T-helper 2 cell treated with Interferon-gamma antibody and Interleukin-4, amounts not matched to agents 5 μg/mL and 100 μg/mL, for 36 hours (primary cell): ENCODE results near the gene DUSP3.

Source experiments
- DNase-seq: peaks from one replicate; pipeline ENCODE4 v3.0.0; 2021; ENCODE audit warnings: low spot score
- H3K27ac Mint-ChIP-seq: one replicate; pipeline ENCODE4 v1.8.0; 2021; ENCODE audit warnings: mild to moderate bottlenecking, mixed read lengths
- H3K27me3 Mint-ChIP-seq: one replicate; pipeline ENCODE4 v1.8.0; 2021; ENCODE audit warnings: low read depth, mixed read lengths
- H3K36me3 Mint-ChIP-seq: one replicate; pipeline ENCODE4 v1.8.0; 2021; ENCODE audit warnings: low read depth, mixed read lengths
- H3K4me1 Mint-ChIP-seq: one replicate; pipeline ENCODE4 v1.8.0; 2021; ENCODE audit warnings: low read depth, mixed read lengths
- H3K4me3 Mint-ChIP-seq: one replicate; pipeline ENCODE4 v1.8.0; 2022; ENCODE audit warnings: mild to moderate bottlenecking, moderate library complexity, mixed read lengths
- H3K9me3 Mint-ChIP-seq: one replicate; pipeline ENCODE4 v1.8.0; 2021; ENCODE audit warnings: mixed read lengths

DUSP3 gene

DNA sequence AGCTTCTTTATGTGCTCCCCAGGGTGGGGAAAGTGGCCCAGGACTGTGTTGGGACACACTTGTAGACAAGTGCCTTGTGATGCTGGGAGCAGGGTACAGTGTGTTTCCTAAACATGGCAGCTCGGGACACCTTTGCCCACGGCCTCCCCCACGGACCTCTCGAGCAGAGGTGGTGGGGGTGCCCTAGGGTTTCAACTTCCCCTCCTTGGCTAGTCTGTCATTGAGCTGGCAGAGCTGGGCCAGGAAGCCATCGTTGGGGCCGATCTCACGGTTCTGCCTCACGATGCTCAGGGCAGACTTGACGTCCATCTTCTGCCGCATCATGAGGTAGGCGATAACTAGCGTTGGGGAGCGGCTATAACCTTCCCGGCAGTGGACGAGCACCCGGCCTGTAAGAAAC is 9.4 kb downstream of the DUSP3 start:
- Mint-ChIP-seq H3K9me3 (no peaks in the 10 kb centered on the region), H3K27me3 (no peaks in the 10 kb centered on the region), H3K36me3 (no peaks in the 10 kb centered on the region), H3K4me3 (no peak overlapping the region), H3K4me1 (no peaks in the 10 kb centered on the region), H3K27ac (no peak overlapping the region)
- no peak for DNase-seq

DNA sequence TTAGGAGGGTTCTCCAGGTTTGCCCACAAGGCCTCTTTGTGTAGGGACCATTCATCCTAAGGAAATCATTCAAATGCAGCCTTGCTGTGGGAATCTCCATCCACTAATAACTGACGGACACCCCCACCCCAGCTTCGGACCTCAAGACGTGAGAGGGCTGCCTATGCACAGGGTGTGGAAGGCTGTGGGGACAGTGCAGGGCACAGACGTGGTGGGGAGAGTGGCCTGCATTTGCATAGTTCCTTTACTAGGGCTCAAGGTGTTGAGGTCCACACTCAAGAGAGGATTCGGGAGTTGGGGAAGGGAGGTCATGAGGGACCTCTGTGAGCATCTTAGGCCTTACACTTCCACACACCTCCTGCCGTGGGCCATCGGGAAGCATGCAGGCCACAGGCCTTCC is 9.8 kb downstream of the DUSP3 start:
- DNase-seq = no peak
- Mint-ChIP-seq H3K9me3 (no peaks in the 10 kb centered on the region), H3K4me1 (no peaks in the 10 kb centered on the region), H3K36me3 (no peaks in the 10 kb centered on the region), H3K27ac (no peak overlapping the region), H3K4me3 (no peak overlapping the region), H3K27me3 (no peaks in the 10 kb centered on the region)

DNA sequence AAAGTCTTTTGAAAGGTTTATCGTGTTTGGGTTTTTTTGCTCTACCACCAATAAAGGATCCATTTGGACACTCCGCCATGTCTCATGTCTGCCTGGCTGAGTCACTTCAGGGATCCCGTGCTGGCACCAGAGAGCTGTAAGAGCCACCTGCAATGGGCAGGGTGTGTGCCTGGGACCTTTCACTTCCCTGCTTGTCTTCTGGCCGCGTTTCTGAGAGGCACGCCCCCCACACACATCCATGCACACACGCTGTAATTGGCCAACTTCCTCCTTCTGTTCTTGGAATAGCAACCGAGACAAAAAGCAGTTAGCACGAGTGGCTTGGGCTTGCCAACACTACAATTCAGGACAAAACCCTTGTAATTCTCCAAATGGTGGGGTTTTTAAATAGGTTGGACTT is 10.4 kb downstream of the DUSP3 start:
- no peaks in the 10 kb centered on the region for H3K36me3 Mint-ChIP-seq
- no peaks in the 10 kb centered on the region for H3K4me1 Mint-ChIP-seq
- H3K9me3 Mint-ChIP-seq = no peaks in the 10 kb centered on the region
- H3K27ac Mint-ChIP-seq = no peak overlapping the region
- H3K27me3 Mint-ChIP-seq = no peaks in the 10 kb centered on the region
- H3K4me3 Mint-ChIP-seq = no peak overlapping the region
- no peak for DNase-seq

DNA sequence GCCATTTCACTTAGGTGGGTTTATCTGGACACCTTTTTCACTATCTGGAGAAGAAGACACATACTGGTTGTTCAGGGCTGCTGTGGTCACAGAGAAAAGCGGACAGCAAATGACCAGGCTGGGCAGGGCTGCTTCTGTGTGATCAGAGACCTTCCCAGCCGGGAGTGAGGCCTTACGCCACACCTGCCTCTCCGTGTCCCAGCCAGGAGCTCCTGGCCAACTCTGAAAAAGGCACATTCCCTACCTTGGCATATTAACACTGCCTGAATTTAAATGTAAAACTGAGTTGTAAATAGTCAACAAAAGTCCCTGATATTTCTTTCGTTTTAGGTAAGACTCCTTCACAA is 11.1 kb downstream of the DUSP3 start:
- Mint-ChIP-seq H3K27me3 (no peaks in the 10 kb centered on the region), H3K9me3 (no peaks in the 10 kb centered on the region), H3K27ac (no peak overlapping the region), H3K4me1 (no peaks in the 10 kb centered on the region), H3K4me3 (no peak overlapping the region), H3K36me3 (no peaks in the 10 kb centered on the region)
- no peak for DNase-seq

DNA sequence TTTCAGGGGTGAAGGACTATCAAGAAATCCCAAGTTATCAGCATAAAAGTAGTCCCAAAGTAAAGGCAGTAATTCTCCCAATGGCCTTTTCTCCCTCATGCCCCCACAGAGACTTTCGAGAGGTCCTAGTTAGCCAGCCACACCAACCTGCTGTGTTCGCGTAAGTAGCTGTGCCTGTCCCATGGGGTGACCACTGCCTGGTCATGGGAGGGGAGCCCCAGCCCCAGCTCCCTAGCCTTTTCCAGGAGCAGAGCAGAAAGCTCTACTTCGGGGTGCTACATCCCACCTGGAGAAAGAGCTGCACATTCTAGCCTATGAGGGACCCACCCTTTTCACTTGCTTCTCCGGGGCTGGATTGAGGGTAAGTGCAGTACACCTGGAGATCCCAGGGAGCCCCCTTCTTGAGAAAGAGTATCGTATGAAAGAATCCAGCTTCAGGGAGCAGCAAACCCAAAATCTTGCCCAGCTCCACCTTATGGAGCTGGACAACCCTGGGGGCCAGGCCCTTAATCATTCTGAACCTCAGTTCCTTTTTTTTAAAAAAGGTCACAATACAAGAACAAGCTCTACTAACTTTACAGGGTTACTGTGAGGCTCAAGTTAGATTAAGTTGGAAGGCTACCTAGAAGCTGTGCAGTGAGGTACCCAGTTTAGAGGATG is 11.6 kb downstream of the DUSP3 start:
- Mint-ChIP-seq H3K27ac (no peak overlapping the region), H3K27me3 (no peaks in the 10 kb centered on the region), H3K9me3 (no peaks in the 10 kb centered on the region), H3K4me3 (no peak overlapping the region), H3K36me3 (no peaks in the 10 kb centered on the region), H3K4me1 (no peaks in the 10 kb centered on the region)
- DNase-seq = no peak

DNA sequence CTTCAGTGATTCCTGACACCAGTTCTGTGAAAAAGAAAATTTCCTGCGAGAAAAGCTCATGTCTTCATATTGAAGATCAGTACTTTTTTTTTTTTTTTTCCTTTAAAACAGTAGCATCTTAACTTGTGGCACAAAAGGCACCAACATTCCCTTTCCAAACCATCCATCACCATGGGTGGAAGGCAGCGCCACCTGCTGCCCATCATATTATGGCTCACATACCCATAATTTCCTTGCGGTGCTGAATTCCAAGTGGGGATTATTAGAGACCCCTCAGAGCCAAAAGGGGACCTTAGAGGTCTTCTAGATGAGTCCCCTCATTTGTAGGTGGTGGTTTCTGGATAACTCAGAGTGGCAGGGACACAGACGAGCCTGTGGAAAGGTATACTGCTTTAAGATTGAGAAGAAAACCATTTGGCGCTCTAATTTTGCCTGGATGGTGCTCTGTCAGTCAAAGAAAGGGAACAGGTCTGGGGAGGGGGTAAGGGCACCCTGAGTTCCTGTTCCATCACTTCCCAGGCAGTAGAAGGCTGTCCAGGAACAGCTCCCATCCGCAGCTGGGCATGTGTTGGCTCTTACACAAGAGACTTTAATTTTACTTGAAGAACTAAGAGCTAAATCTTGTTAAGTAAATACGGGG is 12.2 kb downstream of the DUSP3 start:
- H3K9me3 Mint-ChIP-seq = no peaks in the 10 kb centered on the region
- no peak overlapping the region for H3K4me3 Mint-ChIP-seq
- no peaks in the 10 kb centered on the region for H3K4me1 Mint-ChIP-seq
- no peaks in the 10 kb centered on the region for H3K36me3 Mint-ChIP-seq
- H3K27me3 Mint-ChIP-seq = no peaks in the 10 kb centered on the region
- no peak overlapping the region for H3K27ac Mint-ChIP-seq
- DNase-seq = no peak

DNA sequence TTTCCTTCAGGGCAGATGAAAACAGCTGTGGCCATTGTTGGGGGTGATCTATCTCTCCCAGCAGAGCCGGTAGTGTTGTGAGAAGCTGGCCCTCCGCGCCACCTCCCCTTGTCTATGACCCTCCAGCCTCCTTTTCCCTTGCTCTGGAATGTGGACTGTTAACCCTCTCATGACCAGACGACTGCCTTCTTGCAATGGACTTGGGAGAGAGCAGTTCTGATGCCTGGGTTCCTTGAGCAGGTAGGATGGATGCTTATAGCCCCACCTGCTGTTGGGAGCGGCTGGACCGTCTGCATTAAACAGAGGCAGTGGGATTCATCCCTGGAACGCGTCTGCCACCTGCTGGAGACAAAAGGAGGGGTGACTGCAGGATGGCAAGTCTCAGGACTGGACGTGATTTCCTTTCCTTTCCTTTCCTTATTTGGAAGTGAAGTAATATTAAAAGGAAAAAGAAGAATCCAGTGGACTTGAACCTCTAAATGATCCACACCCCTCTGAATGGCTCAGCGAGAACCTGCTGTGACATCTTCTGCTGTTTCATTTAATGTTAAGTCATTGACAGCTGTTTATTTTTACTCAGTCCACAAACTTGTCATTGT is 18.4 kb downstream of the DUSP3 start:
- peaks cover 3% of the 10 kb centered on the region for H3K4me1 Mint-ChIP-seq
- H3K36me3 Mint-ChIP-seq = no peaks in the 10 kb centered on the region
- no peak overlapping the region for H3K27ac Mint-ChIP-seq
- no peaks in the 10 kb centered on the region for H3K9me3 Mint-ChIP-seq
- DNase-seq = peak; percentile 77
- H3K4me3 Mint-ChIP-seq = no peak overlapping the region
- peaks cover 18% of the 10 kb centered on the region for H3K27me3 Mint-ChIP-seq

DNA sequence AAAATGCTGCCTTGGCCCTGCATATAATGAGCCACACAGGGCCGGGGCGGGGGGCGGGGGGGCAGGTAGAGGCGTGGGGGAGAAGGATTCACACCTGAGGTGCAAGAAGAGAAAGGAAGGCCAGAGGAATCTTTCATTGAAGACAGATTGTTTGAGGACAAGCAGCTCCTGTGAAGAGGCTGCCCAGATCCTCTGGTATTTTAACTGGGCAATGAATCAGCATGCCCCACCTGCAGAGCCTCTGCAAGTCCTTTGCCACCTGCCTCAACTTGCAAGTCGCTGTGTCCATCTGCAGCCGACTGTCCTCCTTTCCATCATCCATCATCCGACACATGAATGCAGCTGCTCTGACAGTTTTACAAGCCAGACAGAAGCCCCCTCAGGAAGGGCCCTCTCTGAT is 18.9 kb downstream of the DUSP3 start:
- H3K9me3 Mint-ChIP-seq = no peaks in the 10 kb centered on the region
- H3K27ac Mint-ChIP-seq = no peak overlapping the region
- no peak overlapping the region for H3K4me3 Mint-ChIP-seq
- no peak for DNase-seq
- H3K27me3 Mint-ChIP-seq = peaks cover 18% of the 10 kb centered on the region
- no peaks in the 10 kb centered on the region for H3K36me3 Mint-ChIP-seq
- H3K4me1 Mint-ChIP-seq = peaks cover 3% of the 10 kb centered on the region

DNA sequence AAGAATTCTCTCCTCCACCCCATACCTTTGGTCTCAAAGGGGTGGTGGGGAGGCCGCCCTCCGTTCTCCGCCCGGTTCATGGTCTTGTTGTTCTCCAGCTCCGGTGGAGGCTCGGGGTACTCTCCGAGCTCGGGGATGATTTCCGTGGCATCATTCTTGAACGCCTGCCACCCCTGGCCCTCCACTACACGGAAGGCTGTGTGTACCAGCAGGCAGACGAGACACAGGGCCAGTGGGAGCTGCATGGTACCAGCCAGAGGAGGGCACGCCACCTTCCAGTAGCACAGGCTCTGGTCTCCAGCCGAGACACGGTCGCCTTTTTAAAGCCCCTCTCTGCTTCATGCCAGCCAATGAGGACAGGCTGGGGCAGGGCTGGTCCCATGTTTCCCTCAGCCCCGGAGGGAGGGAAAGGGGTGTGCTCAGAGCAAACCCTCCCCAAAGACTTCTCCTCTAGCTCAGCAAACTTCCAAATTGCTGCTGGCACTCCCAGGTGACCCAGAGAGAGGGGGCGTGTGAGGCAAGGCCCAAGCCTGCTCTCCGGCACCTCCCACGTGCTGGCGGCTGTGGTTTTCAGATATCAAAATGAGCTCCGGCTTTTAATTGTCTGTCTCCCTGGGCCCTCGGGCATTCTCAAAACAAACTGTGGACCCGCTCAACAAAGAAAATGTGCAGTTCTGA is 20.1 kb downstream of the DUSP3 start, which contains the start of gene SOST:
Gene SOST (minus strand): TSS at position 295 of the 678 bp plus-strand sequence. CDS start 50 bp downstream, at position 245.
- no peak for DNase-seq
- Mint-ChIP-seq H3K4me3 (no peak within 1 kb of the TSS), H3K27ac (no peak within 1 kb of the TSS), H3K4me1 (peaks cover 3% of the 10 kb centered on the region), H3K9me3 (no peaks in the 10 kb centered on the region), H3K27me3 (peaks cover 27% of the 10 kb centered on the region), H3K36me3 (no peaks in the 10 kb centered on the region)

DNA sequence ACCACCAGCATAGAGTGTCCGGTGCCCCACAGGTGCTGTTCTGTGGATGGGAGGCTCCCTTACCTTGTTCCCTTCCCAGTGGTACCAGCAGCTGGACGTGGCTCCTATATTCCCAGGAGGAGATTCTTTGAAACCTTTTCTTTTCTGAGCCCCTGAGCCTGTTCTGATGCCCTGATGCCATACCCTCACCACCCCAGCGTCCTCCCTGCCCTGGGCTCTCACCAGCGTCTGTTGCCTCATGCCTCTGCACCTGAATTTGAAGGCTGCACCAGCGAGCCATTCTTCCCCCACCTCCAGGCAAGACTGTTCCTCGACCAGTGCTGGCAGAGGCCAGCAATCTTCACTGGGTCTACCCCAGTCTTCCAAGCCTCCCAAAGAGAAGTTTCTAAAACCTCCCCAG is 20.7 kb downstream of the DUSP3 start:
- peaks cover 32% of the 10 kb centered on the region for H3K27me3 Mint-ChIP-seq
- no peak overlapping the region for H3K4me3 Mint-ChIP-seq
- H3K27ac Mint-ChIP-seq = no peak overlapping the region
- DNase-seq = no peak
- H3K36me3 Mint-ChIP-seq = no peaks in the 10 kb centered on the region
- H3K4me1 Mint-ChIP-seq = peaks cover 7% of the 10 kb centered on the region
- no peaks in the 10 kb centered on the region for H3K9me3 Mint-ChIP-seq

DNA sequence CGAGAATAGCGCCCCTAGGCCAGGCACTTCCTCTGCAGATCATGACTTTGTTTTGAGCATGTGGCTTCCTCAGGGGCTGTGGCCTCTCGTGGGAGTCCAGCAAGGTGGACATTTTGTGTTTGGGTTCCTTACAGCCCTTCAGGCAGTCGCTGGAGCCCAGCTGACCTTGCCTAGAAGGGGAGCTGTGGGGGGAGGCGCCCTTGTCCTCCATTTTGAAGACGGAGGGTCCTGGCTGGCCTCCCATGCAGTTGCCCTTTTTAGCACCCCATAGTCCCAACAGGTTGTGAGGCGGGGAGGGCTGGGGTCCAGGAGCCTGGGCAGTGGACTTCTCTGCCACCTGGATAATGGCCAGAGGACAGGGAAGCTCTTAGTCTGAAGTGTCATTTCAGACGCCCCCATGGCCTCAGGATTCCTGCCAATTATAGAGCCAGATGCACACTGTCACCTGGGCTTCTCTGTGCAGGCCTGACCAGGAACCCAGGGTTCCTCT is 21.6 kb downstream of the DUSP3 start:
- no peak overlapping the region for H3K27ac Mint-ChIP-seq
- H3K9me3 Mint-ChIP-seq = no peaks in the 10 kb centered on the region
- peaks cover 35% of the 10 kb centered on the region for H3K27me3 Mint-ChIP-seq
- no peak for DNase-seq
- H3K4me1 Mint-ChIP-seq = peaks cover 7% of the 10 kb centered on the region
- no peak overlapping the region for H3K4me3 Mint-ChIP-seq
- no peaks in the 10 kb centered on the region for H3K36me3 Mint-ChIP-seq

DNA sequence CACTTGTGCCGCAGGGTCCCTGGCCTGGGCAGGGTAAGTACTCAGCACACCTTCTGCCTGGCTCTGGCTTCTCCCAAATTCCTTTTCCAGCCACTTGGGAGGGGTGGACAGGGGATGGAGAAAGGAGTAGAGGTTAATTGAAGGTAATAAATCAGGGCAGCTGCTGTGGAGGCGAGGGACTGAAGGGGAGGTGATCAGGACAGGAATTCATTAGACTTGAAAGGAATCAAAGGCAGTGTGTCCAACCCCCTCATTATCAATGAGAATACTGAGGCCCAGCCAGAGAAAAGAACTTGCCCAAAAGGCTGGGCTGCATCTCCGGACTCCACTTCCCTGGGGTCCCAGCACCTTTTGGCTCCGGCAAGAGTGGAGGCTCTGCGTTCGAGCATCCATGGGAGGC is 22.6 kb downstream of the DUSP3 start:
- no peak for DNase-seq
- Mint-ChIP-seq H3K9me3 (no peaks in the 10 kb centered on the region), H3K36me3 (no peaks in the 10 kb centered on the region), H3K27ac (no peak overlapping the region), H3K4me3 (no peak overlapping the region), H3K27me3 (peaks cover 41% of the 10 kb centered on the region), H3K4me1 (peaks cover 7% of the 10 kb centered on the region)

DNA sequence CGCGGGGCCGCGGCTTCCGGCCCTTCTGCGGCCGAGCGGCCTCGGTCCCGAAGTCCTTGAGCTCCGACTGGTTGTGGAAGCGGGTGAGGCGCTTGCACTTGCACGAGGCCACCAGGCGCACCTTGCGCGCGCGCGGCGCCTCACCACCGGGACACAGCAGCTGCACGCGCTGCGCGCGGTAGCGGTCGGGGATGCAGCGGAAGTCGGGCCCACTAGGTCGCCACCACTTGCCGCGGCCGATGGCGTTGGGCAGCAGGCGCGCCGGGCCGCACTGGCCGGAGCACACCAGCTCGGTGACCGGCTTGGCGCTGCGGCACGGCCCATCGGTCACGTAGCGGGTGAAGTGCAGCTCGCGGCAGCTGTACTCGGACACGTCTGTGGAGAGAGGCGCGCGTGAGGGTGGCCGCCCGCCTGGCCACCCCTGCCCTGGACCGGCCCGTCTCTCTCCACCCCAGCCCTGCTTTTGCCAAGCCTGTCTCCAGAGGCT is 23.3 kb downstream of the DUSP3 start:
- Mint-ChIP-seq H3K27me3 (peaks cover 42% of the 10 kb centered on the region), H3K4me1 (peaks cover 7% of the 10 kb centered on the region), H3K9me3 (no peaks in the 10 kb centered on the region), H3K27ac (no peak overlapping the region), H3K36me3 (no peaks in the 10 kb centered on the region), H3K4me3 (no peak overlapping the region)
- DNase-seq = peak; percentile 20

DNA sequence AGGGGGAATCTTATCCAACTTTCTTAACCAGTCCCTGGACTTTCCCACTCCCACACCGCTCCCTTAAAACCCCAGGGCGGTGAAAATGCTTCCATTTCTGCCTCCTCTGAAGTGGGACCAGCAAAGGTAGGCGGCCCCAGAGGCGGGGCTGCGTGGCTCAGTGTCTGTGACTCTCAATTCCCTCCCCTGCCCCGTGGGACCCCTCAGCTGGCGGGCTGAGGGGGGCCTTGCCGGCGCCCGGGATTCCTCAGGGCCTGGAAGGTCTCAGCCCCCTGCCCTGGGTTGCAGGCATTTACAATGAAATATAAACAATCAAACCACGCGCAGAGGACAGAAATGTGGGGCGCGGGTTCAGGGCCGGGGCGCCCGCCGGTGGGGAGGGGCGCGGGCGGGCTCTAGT is 23.8 kb downstream of the DUSP3 start:
- no peak for DNase-seq
- Mint-ChIP-seq H3K4me3 (no peak overlapping the region), H3K4me1 (peaks cover 7% of the 10 kb centered on the region), H3K27ac (no peak overlapping the region), H3K9me3 (no peaks in the 10 kb centered on the region), H3K27me3 (peaks cover 43% of the 10 kb centered on the region), H3K36me3 (no peaks in the 10 kb centered on the region)
